Motor neuron (in vitro differentiated cells): ENCODE data around the gene RETN. TPM values are rescaled to one million over a fixed set of nuclear protein-coding genes. Genes with fewer than 3 reads are reported as not detected.

Experiments
- ATAC-seq, 8 experiments: fragments of 200-7000 bp; cut with Tn5 transposase; replicated peaks in 6 of 8; 2 replicates each; pipeline ENCODE4 v1.8.0; 2021; ENCODE audit warnings: mild to moderate bottlenecking in 8 of 8, moderate library complexity in 8 of 8
- H3K27ac ChIP-seq, 2 donors: fragments of 250-450 bp; sonication (Bioruptor Pico); 2 replicates each; pipeline ENCODE4 v1.9.0; 2021; ENCODE audit warnings: antibody characterized with exemption in 2 of 2, mild to moderate bottlenecking in 2 of 2, moderate library complexity in 1 of 2
- H3K4me1 ChIP-seq, 2 donors: fragments of 250-450 bp; sonication (Bioruptor Pico); replicated peaks in 1 of 2; 2 replicates each; pipeline ENCODE4 v1.6.1; 2021; ENCODE audit warnings: antibody characterized with exemption in 2 of 2, mild to moderate bottlenecking in 2 of 2, moderate library complexity in 1 of 2
- H3K4me3 ChIP-seq, 5 donors: fragments of 250-450 bp; sonication (Bioruptor Pico); 2 replicates each; pipeline ENCODE4 v1.9.0; 2021; ENCODE audit warnings: antibody characterized with exemption in 5 of 5, mild to moderate bottlenecking in 5 of 5, moderate library complexity in 4 of 5
- WGBS, 10 experiments: fragments of 450-650 bp; shearing (Covaris generic); methylation state at CpG; one replicate each; pipeline ENCODE4 v1.0.0; 2022; 5-methylcytosine and 5-hydroxymethylcytosine counted together
- in situ Hi-C, 9 experiments: fragments of 400-800 bp; cut with MboI; loops; one replicate each; pipeline ENCODE4 v1.15.0; 2021; ENCODE audit warnings: low sequenced_read_pairs in 9 of 9, low pct_unique_long_range_greater_than_20kb in 2 of 9; ENCODE audit not compliant: unreplicated experiment in 9 of 9
- total RNA-seq, 8 experiments: library from RNA; unstranded; fragments of 300-600 nt; gene quantifications; 2 replicates each; pipeline versions ENCODE4 v1.2.3 to v1.2.4, GENCODE V29; 2022

RETN gene
- total RNA-seq, 8 experiments from 2014 or later: not detected

GRCh38 chr19:7631577-7631976 is 37.3 kb upstream of the RETN start:
- H3K27ac ChIP-seq: no peak overlapping the region
- 96 to 100% (median 96%) methylated on average over 4 to 6 of the region's 12 CpGs; no CpG with 5 or more reads in 7 of the 10 experiments for WGBS, 10 experiments
- no peak for ATAC-seq
- in situ Hi-C loops: no loop called here
- H3K4me1 ChIP-seq: peaks cover 10 to 14% of the 10 kb centered on the region in 2 donors
- H3K4me3 ChIP-seq: no peak overlapping the region

- WGBS, 10 experiments: 70 to 100% (median 92%) methylated on average over 1 to 2 of the region's 40 CpGs; no CpG with 5 or more reads in 5 of the 10 experiments
- ATAC-seq: no peak
- Histone ChIP-seq H3K27ac (no peak overlapping the region), H3K4me1 (peaks cover 10 to 14% of the 10 kb centered on the region in 2 donors), H3K4me3 (no peak overlapping the region)
- in situ Hi-C loops: no loop called here
Measured at GRCh38 chr19:7632340-7633203, 36.3 kb upstream of the RETN start.

GRCh38 chr19:7633698-7634097 is 35.2 kb upstream of the RETN start, which contains the start of gene PCP2:
Gene PCP2, minus strand, starts transcription at chr19:7633719. Its CDS starts 262 bp downstream, at chr19:7633457.
- in situ Hi-C loops: no loop called here
- ATAC-seq: no peak
- Histone ChIP-seq H3K27ac (no peak within 1 kb of the TSS), H3K4me1 (peaks cover 6 to 7% of the 10 kb centered on the region in 2 donors), H3K4me3 (no peak within 1 kb of the TSS)
- no CpG with 5 or more reads among the region's 2 CpGs for WGBS, 10 experiments

- no peak overlapping the region for H3K4me3 ChIP-seq
- no peak for ATAC-seq
- 0 to 60% (median 25%) methylated on average over 1 to 5 of the region's 6 CpGs; no CpG with 5 or more reads in 3 of the 10 experiments for WGBS, 10 experiments
- no peak overlapping the region for H3K27ac ChIP-seq
- H3K4me1 ChIP-seq: peaks cover 3% of the 10 kb centered on the region in 2 donors
- in situ Hi-C loops: no loop called here
Measured at GRCh38 chr19:7635670-7636069, 33.2 kb upstream of the RETN start.

GRCh38 chr19:7636317-7636690 is 32.5 kb upstream of the RETN start:
- 19 to 100% (median 59%) methylated on average over 1 to 11 of the region's 16 CpGs; no CpG with 5 or more reads in 2 of the 10 experiments for WGBS, 10 experiments

GRCh38 chr19:7636691-7637373 is 32.0 kb upstream of the RETN start, which contains the start of gene STXBP2:
Gene STXBP2, plus strand, starts transcription at chr19:7637110. Its CDS starts 40 bp downstream, at chr19:7637150.
- no peak within 1 kb of the TSS for H3K27ac ChIP-seq
- peak within 1 kb of the TSS in 1 of 5 donors; percentile 31 for H3K4me3 ChIP-seq
- 0 to 17% (median 7%) methylated on average over 1 to 8 of the region's 61 CpGs; no CpG with 5 or more reads in 6 of the 10 experiments for WGBS, 10 experiments
- in situ Hi-C loops: no loop called here
- H3K4me1 ChIP-seq: no peaks in the 10 kb centered on the region
- peak in 3 of 8 experiments; percentile 10 to 75 (median 19) for ATAC-seq

More at GRCh38 chr19:7636317-7636690, 32.5 kb upstream of the RETN start:
- no peak for ATAC-seq
- H3K4me1 ChIP-seq: no peaks in the 10 kb centered on the region
- in situ Hi-C loops: no loop called here
- H3K27ac ChIP-seq: no peak overlapping the region
- peak overlapping the region in 1 of 5 donors; percentile 31 for H3K4me3 ChIP-seq

- peak in 3 of 8 experiments; percentile 5 to 51 (median 13) for ATAC-seq
- no peaks in the 10 kb centered on the region for H3K4me1 ChIP-seq
- WGBS, 10 experiments: 17 to 88% (median 56%) methylated on average over 2 to 11 of the region's 30 CpGs; no CpG with 5 or more reads in 6 of the 10 experiments
- H3K4me3 ChIP-seq: peak overlapping the region in 1 of 5 donors; percentile 31
- in situ Hi-C loops: no loop called here
- no peak overlapping the region for H3K27ac ChIP-seq
Measured at GRCh38 chr19:7637374-7638256, 31.2 kb upstream of the RETN start.

- in situ Hi-C loops: no loop called here
- peak in 2 of 8 experiments; percentile 18 for ATAC-seq
- Histone ChIP-seq H3K4me3 (no peak overlapping the region), H3K4me1 (no peaks in the 10 kb centered on the region), H3K27ac (no peak overlapping the region)
- 17 to 100% (median 38%) methylated on average over 1 to 8 of the region's 12 CpGs; no CpG with 5 or more reads in 4 of the 10 experiments for WGBS, 10 experiments
Measured at GRCh38 chr19:7638802-7639465, 29.9 kb upstream of the RETN start.

- 70 to 100% (median 90%) methylated on average over 1 to 8 of the region's 13 CpGs; no CpG with 5 or more reads in 3 of the 10 experiments for WGBS, 10 experiments
Measured at GRCh38 chr19:7639863-7640348, 28.9 kb upstream of the RETN start.

GRCh38 chr19:7640803-7641202 is 28.0 kb upstream of the RETN start:
- no peak for ATAC-seq
- Histone ChIP-seq H3K4me3 (no peak overlapping the region), H3K27ac (no peak overlapping the region), H3K4me1 (no peaks in the 10 kb centered on the region)
- in situ Hi-C loops: no loop called here
- WGBS, 10 experiments: 67 to 100% (median 95%) methylated on average over 1 to 4 of the region's 11 CpGs; no CpG with 5 or more reads in 7 of the 10 experiments

More at GRCh38 chr19:7639863-7640348, 28.9 kb upstream of the RETN start:
- in situ Hi-C loops: no loop called here
- ATAC-seq: no peak
- no peaks in the 10 kb centered on the region for H3K4me1 ChIP-seq
- no peak overlapping the region for H3K4me3 ChIP-seq
- no peak overlapping the region for H3K27ac ChIP-seq

GRCh38 chr19:7641290-7642276 is 27.3 kb upstream of the RETN start:
- no peak overlapping the region for H3K27ac ChIP-seq
- no peaks in the 10 kb centered on the region for H3K4me1 ChIP-seq
- in situ Hi-C loops: no loop called here
- WGBS, 10 experiments: 75 to 100% (median 79%) methylated on average over 1 to 7 of the region's 43 CpGs; no CpG with 5 or more reads in 7 of the 10 experiments
- no peak for ATAC-seq
- no peak overlapping the region for H3K4me3 ChIP-seq
